ENCODE data around the gene PMPCA.

The PMPCA gene

GRCh38 chr9:136363949-136364748 lies 46.3 kb upstream of the PMPCA start:
- no peak for TF ChIP-seq CTCF (IDR thresholded peaks at IDR 0.05; ENCODE audit: insufficient read depth, low read depth, low read length, missing control alignments)
- peak overlapping the region; percentile 32 for H3K4me3 ChIP-seq (ENCODE audit: low read depth, low read length)
- no peak for DNase-seq (ENCODE audit: low read depth)

DNA sequence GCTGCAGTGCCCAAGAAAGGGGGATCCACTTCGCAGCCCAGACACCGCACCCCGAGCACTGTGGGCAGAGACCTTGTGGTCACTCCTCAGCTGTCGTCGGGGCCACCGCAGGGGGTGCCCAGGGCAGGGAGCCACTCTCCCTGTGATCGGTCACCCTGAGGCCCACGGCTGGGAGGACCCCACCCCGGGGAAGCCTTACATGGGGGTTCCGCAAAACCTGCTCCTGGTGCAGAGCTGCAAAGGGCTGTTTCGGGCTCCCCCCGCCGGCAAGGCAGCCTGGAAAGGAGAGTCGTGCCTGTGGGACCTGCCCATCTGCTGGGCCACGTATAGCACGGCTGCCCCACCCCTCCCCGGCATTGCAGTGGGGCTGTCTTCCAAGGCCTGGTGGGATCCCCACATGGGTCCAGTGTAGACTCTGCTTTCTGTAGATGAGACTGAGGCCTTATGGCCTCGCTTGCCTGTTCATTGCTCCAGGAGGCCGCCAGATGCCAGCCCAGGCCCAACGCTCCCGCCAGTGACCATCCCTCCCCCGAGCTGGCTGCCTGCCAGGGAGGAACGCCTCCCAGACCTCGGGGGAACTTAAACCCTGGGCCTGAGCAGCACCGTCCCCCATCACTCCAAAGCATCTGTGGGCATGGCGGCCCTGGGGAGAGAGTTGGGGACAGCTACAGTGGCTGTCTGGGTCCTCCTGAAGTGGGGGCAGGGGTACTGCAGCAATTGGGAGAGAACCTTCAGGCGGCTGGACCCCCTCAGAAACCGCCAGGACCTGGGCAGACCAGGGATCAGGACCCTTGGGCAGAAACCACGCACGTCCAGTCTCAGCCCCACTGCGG lies 45.3 kb upstream of the PMPCA start:
- TF ChIP-seq CTCF (IDR thresholded peaks at IDR 0.05; ENCODE audit: insufficient read depth, low read depth, low read length, missing control alignments), result no peak
- DNase-seq (ENCODE audit: low read depth), result no peak
- no peak overlapping the region for H3K4me3 ChIP-seq (ENCODE audit: low read depth, low read length)

DNA sequence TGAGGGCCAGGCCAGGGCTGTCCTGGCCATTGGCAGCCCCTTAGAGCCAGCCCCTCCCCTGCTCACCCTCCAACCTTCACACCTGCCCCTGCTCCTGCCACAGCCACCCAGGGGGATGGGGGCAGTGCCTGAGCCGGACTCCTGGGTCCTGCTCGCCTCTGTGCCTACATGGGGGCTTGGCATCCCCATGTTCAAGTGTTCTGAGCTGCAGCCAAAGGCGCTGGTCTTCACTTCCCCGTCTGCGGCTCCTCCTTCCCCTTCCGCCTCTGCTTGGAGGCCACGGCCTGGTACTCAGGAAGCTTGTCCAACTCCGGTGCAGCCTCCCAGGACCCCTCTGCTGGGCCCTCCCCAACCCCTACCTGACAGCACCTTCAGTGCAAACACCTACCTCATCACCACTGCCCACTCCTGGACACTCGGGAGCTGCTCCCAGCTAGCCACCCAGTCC lies 44.7 kb upstream of the PMPCA start:
- TF ChIP-seq CTCF (IDR thresholded peaks at IDR 0.05; ENCODE audit: insufficient read depth, low read depth, low read length, missing control alignments), result no peak
- no peak for DNase-seq (ENCODE audit: low read depth)
- no peak overlapping the region for H3K4me3 ChIP-seq (ENCODE audit: low read depth, low read length)

DNA sequence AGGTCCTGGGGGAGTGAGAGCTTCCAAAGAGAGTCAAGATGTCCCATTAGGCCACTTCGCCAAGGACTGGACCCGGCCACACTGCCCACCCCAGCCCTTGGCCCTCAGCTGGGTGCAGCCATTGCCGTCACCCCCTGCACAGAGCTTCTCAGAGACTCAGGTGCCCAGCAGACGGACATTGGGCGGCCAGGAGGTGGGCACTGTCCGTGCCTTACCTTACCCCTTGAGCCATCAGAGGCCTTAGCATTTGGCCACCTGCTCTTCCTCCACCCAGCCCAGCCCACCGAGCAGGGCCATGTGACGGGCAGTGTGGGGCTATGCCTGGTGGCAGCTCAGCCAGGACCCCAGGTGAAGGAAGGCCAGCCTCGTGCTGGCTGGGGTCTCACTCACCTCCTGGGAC lies 43.6 kb upstream of the PMPCA start:
- no peak for DNase-seq (ENCODE audit: low read depth)
- H3K4me3 ChIP-seq (ENCODE audit: low read depth, low read length), result no peak overlapping the region
- TF ChIP-seq CTCF (IDR thresholded peaks at IDR 0.05; ENCODE audit: insufficient read depth, low read depth, low read length, missing control alignments), result no peak

GRCh38 chr9:136367296-136368145 lies 42.9 kb upstream of the PMPCA start:
- H3K4me3 ChIP-seq (ENCODE audit: low read depth, low read length), result no peak overlapping the region
- TF ChIP-seq CTCF (IDR thresholded peaks at IDR 0.05; ENCODE audit: insufficient read depth, low read depth, low read length, missing control alignments), result no peak
- no peak for DNase-seq (ENCODE audit: low read depth)

GRCh38 chr9:136368190-136368589 lies 42.3 kb upstream of the PMPCA start:
- no peak for TF ChIP-seq CTCF (IDR thresholded peaks at IDR 0.05; ENCODE audit: insufficient read depth, low read depth, low read length, missing control alignments)
- no peak overlapping the region for H3K4me3 ChIP-seq (ENCODE audit: low read depth, low read length)
- no peak for DNase-seq (ENCODE audit: low read depth)
